ENCODE data around the gene SNX8. TPM values are rescaled to one million over a fixed set of nuclear protein-coding genes. Genes with fewer than 3 reads are reported as not detected.
A peak's percentile ranks its signal among the peaks of the same experiment; 100 is the strongest.
"Not testable (repeated sequence)": the region's sequence is repeated elsewhere in the genome, so short reads cannot be mapped to it uniquely, and the experiment has no call there.

Gene SNX8
- total RNA-seq, 2 donors from 2014 or later, result 20.0 to 23.0 TPM

DNA sequence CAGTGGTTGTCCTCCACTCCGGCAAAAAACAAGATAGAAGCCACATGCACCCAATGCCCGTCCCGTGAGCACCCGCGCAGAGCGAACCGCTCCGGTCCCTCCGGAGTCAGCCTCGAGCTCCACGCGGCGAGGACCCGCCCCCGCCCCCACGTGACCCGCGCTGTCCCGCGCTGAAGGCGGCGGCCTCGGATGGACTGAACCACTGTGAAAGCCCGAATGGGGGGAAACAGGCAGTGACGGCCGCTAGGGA, 39.6 kb upstream of the SNX8 start:
- Histone ChIP-seq H3K27me3 (no peaks in the 10 kb centered on the region), H3K4me1 (peaks cover 0 to 41% of the 10 kb centered on the region in 2 donors), H3K9me3 (no peaks in the 10 kb centered on the region), H3K27ac (peak overlapping the region; percentile 97 to 100), H3K36me3 (no peaks in the 10 kb centered on the region), H3K4me3 (peak overlapping the region; percentile 92 to 98)
- TF ChIP-seq, protein P1, sequence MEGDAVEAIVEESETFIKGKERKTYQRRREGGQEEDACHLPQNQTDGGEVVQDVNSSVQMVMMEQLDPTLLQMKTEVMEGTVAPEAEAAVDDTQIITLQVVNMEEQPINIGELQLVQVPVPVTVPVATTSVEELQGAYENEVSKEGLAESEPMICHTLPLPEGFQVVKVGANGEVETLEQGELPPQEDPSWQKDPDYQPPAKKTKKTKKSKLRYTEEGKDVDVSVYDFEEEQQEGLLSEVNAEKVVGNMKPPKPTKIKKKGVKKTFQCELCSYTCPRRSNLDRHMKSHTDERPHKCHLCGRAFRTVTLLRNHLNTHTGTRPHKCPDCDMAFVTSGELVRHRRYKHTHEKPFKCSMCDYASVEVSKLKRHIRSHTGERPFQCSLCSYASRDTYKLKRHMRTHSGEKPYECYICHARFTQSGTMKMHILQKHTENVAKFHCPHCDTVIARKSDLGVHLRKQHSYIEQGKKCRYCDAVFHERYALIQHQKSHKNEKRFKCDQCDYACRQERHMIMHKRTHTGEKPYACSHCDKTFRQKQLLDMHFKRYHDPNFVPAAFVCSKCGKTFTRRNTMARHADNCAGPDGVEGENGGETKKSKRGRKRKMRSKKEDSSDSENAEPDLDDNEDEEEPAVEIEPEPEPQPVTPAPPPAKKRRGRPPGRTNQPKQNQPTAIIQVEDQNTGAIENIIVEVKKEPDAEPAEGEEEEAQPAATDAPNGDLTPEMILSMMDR (IDR thresholded peaks at IDR 0.05), result no peak
- DNase-seq (ENCODE audit: low spot score), result peak; percentile 93

DNA sequence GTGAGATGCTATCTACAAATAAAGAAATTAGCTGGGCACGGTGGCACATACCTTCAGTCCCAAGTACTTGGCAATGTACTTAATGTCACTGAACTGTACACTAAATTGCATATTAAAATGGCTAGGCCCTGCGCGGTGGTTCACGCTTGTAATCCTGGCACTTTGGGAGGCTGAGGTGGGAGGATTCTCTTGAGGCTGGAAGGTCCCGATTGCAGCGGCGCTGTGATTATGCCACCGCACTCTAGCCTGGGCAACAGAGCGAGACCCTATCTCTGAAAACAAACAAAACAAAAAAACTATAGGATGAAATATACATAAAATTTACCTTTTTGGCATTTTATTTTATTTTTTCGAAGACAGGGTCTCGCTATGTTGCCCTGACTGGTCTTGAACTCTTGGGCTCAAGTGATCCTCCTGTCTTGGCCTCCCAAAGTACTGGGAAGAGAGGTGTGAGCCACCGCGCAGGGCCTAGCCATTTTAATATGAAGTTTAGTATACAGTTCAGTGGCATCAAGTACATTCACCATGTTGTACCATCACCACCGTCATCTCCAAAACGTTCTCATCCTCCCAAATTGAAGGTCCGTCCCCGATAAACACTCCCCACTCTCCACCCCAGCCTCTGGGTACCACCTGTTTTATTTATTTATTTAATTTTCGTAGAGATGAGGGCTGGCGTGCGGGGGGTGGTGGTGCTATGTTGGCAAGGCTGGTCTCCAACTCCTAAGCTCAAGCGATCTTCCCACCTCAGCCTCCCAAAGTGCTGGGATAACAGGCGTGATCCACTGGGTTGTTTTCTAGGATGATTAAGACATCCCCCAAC, 39.1 kb upstream of the SNX8 start:
- Histone ChIP-seq H3K4me1 (peaks cover 0 to 35% of the 10 kb centered on the region in 2 donors), H3K27me3 (no peaks in the 10 kb centered on the region), H3K36me3 (no peaks in the 10 kb centered on the region), H3K27ac (peak overlapping the region; percentile 97 to 100), H3K9me3 (no peaks in the 10 kb centered on the region), H3K4me3 (peak overlapping the region; percentile 92 to 98)
- no peak for DNase-seq (ENCODE audit: low spot score)
- TF ChIP-seq, protein P1 (IDR thresholded peaks at IDR 0.05), result no peak

DNA sequence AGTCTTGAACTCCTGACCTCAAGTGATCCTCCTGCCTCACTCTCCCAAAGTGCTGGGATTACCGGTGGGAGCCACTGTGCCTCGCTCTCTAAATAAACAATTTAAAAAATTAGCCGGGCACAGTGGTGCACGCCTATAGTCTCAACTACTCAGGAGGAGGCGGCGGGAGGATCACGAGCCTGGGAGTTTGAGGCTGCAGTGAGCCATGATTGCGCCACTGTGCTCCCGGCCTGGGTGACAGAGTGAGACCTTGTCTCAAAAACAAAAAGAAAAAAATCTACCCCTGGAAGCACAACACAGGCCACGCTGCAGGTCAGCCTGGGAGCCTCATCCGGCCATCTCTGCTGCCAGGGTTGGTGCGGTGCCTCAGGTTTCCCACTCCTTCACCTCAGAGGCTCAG, 36.6 kb upstream of the SNX8 start:
- H3K36me3 ChIP-seq, result no peaks in the 10 kb centered on the region
- H3K27me3 ChIP-seq, result no peaks in the 10 kb centered on the region
- DNase-seq (ENCODE audit: low spot score), result no peak
- no peak overlapping the region for H3K4me3 ChIP-seq
- H3K9me3 ChIP-seq, result no peaks in the 10 kb centered on the region
- TF ChIP-seq, protein P1 (IDR thresholded peaks at IDR 0.05), result no peak
- peaks cover 0 to 14% of the 10 kb centered on the region in 2 donors for H3K4me1 ChIP-seq
- H3K27ac ChIP-seq, result no peak overlapping the region

DNA sequence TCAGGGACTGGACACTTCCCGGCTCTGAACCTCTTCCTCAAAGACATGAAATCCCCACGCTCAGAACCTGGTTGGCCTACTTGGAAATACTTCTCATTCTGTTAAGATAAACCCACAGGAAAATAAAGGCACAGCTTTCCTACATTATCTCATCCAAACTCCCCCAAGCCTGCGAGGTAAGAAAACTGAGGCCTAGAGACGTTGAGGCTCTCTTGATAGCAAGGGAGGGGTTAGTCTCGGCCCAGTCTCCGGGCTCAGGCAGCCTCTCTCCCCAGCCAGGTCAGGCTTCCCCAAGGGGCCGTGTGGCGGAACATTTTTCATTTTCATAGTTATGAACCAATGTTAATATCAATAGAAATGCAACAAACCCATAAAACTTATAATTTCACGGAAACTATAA, 35.8 kb upstream of the SNX8 start:
- Histone ChIP-seq H3K27me3 (no peaks in the 10 kb centered on the region), H3K36me3 (no peaks in the 10 kb centered on the region), H3K4me1 (peaks cover 0 to 9% of the 10 kb centered on the region in 2 donors), H3K27ac (no peak overlapping the region), H3K4me3 (no peak overlapping the region), H3K9me3 (no peaks in the 10 kb centered on the region)
- TF ChIP-seq, protein P1 (IDR thresholded peaks at IDR 0.05), result no peak
- no peak for DNase-seq (ENCODE audit: low spot score)

DNA sequence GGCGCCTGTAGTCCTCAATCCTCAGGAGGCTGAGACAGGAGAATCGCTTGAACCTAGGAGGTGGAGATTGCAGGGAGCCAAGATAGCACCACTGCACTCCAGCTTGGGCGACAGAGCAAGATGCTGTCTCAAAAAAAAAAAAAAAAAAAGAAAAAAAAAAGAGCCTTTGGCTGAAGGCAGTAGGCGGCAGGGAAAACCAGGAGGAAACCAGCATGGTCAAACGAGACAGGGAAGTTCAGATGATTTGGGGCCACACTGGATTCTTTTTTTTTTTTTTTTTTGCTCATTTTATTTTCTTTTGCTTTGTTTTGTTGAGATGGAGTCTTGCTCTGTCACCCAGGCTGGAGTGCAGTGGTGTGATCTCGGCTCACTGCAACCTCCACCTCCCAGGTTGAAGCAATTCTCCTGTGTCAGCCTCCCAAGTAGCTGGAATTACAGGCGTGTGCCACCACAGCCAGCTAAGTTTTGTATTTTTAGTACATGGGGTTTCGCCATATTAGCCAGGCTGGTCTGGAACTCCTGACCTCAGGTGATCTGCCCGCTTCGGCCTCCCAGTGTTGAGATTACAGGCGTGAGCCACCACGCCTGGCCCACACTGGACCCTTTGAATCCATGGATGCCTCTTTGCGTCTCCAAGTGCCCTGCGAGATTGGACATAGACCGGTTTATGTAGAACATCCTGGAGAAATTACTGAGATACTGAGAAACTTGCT, 33.3 kb upstream of the SNX8 start:
- not testable (repeated sequence) for H3K36me3 ChIP-seq; H3K9me3 ChIP-seq; H3K27me3 ChIP-seq; DNase-seq (ENCODE audit: low spot score); H3K4me1 ChIP-seq; H3K27ac ChIP-seq
- peak overlapping the region in 1 of 2 donors; percentile 17 for H3K4me3 ChIP-seq

DNA sequence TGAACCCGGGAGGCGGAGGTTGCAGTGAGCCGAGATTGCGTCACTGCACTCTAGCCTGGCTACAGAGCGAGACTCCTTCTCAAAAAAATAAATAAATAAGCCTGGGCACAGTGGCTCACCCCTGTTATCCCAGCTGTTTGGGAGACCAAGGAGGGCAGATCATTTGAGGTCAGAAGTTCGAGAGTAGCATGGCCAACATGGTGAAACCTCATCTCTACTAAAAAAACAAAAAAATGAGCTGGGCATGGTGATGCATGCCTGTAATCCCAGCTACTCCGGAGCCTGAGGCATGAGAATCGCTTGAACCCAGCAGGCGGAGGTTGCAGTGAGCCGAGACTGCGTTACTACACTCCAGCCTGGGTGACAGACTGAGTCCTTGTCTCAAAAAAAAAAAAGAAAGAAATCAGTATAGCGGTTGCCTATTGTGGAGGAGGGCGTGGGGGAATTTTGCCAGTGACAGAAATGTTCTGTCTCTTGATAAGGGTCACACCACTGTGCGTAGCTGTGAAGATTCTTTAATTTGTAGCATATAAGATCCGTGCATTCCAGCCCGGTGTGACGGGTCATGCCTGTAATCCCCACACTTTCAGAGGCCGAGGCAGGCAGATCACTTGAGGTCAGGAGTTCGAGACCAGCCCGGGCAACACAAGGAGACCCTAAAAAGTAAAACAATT, 22.5 kb upstream of the SNX8 start:
- Histone ChIP-seq H3K27me3 (no peaks in the 10 kb centered on the region), H3K36me3 (no peaks in the 10 kb centered on the region), H3K4me3 (no peak overlapping the region), H3K27ac (no peak overlapping the region), H3K9me3 (no peaks in the 10 kb centered on the region), H3K4me1 (no peaks in the 10 kb centered on the region)
- DNase-seq (ENCODE audit: low spot score), result no peak
- TF ChIP-seq, protein P1 (IDR thresholded peaks at IDR 0.05), result no peak

DNA sequence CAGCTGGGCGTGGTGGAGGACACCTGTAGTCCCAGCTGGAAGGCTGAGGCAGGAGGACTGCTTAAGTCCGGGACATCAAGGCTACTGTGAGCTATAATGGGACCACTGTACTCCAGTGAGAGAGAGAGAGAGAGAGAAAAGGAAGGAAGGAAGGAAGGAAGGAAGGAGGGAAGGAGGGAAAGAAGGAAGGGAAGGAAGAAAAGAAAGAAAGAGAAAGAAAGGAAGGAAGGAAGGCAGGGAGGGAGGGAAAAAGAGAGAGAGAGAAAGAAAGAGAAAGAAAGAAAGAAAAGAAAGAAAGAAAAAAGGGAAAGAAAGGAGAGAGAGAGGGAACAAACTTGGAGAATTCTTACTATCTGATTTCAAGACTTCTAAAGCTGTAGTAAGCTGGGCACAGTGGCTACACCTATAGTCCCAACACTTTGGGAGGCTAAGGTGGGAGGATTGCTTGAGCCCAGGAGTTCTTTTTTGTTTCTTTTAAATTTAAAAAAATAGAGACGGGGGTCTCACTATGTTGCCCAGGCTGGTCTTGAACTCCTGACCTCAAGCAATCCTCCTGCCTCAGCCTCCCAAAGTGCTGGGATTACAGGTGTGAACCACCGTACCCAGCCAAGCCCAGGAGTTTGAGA, 18.5 kb upstream of the SNX8 start:
- H3K27me3 ChIP-seq; H3K9me3 ChIP-seq; H3K4me3 ChIP-seq; H3K4me1 ChIP-seq; H3K27ac ChIP-seq; DNase-seq (ENCODE audit: low spot score); H3K36me3 ChIP-seq: not testable (repeated sequence)
